CD4-positive, alpha-beta T cell (primary cell): Measurements from ENCODE around the gene PRLH. TPM values are rescaled to one million over a fixed set of nuclear protein-coding genes. Genes with fewer than 3 reads are reported as not detected.

Experiments used
- ATAC-seq: fragments of 200-7000 bp; cut with Tn5 transposase; one replicate; pipeline ENCODE4 v1.10.0; 2022; ENCODE audit warnings: mild to moderate bottlenecking; ENCODE audit not compliant: poor library complexity
- CTCF ChIA-PET: fragments of 350-600 bp; sonication (Branson Sonifier 250); formaldehyde crosslinking; loops from one replicate; lab custom pipeline; 2021; ENCODE audit warnings: antibody characterized with exemption, inconsistent platforms; lab: Charles Lee
- POLR2A ChIA-PET: fragments of 350-600 bp; sonication (Branson Sonifier 250); formaldehyde crosslinking; loops from one replicate; lab custom pipeline; 2021; ENCODE audit warnings: antibody characterized with exemption, inconsistent platforms; lab: Charles Lee
- DNase-seq, 14 experiments: peaks; one replicate each; pipeline ENCODE4 v3.0.0-alpha.2; 2013 to 2020; ENCODE audit warnings: mixed read lengths in 2 of 14
- H3K27ac ChIP-seq, 2 donors: one replicate each; pipeline versions ENCODE4 v1.5.1 to v1.7.0; 2013; ENCODE audit warnings: low read length in 2 of 2, low read depth in 1 of 2, mild to moderate bottlenecking in 1 of 2
- H3K27me3 ChIP-seq, 2 experiments: 1 replicate in 1 of 2; 2 replicates in 1 of 2; pipeline versions ENCODE4 v1.6.1 to v1.7.0; 2013; ENCODE audit warnings: low read length in 2 of 2, control low read depth in 1 of 2, mild to moderate bottlenecking in 1 of 2, moderate library complexity in 1 of 2; ENCODE audit not compliant: insufficient read depth in 2 of 2, control insufficient read depth in 1 of 2
- H3K36me3 ChIP-seq: one replicate; pipeline ENCODE4 v1.6.1; 2013; ENCODE audit warnings: low read length, control low read depth; ENCODE audit not compliant: insufficient read depth
- H3K4me1 ChIP-seq: one replicate; pipeline ENCODE4 v1.6.1; 2013; ENCODE audit warnings: low read length, control low read depth; ENCODE audit not compliant: insufficient read depth
- H3K4me3 ChIP-seq: one replicate; pipeline ENCODE4 v1.5.1; 2013; ENCODE audit warnings: mild to moderate bottlenecking, low read length, moderate library complexity
- H3K9me3 ChIP-seq, 2 experiments: 1 replicate in 1 of 2; 2 replicates in 1 of 2; pipeline versions ENCODE4 v1.6.1 to v1.7.0; 2013; ENCODE audit warnings: low read length in 2 of 2, mild to moderate bottlenecking in 2 of 2, control low read depth in 1 of 2, moderate library complexity in 1 of 2; ENCODE audit not compliant: control insufficient read depth in 1 of 2, insufficient read depth in 1 of 2
- H3K27ac Mint-ChIP-seq: one replicate; pipeline ENCODE4 v1.8.0; 2020; ENCODE audit warnings: mixed read lengths
- H3K27me3 Mint-ChIP-seq: one replicate; pipeline ENCODE4 v1.8.0; 2021; ENCODE audit warnings: mixed read lengths
- H3K36me3 Mint-ChIP-seq: one replicate; pipeline ENCODE4 v1.8.0; 2021; ENCODE audit warnings: low read depth, mixed read lengths
- H3K4me1 Mint-ChIP-seq: one replicate; pipeline ENCODE4 v1.8.0; 2021; ENCODE audit warnings: low read depth, mixed read lengths
- H3K4me3 Mint-ChIP-seq: one replicate; pipeline ENCODE4 v1.8.0; 2020; ENCODE audit warnings: mild to moderate bottlenecking, mixed read lengths
- H3K9me3 Mint-ChIP-seq: one replicate; pipeline ENCODE4 v1.8.0; 2020; ENCODE audit warnings: mixed read lengths
- intact Hi-C, 2 experiments: fragments of 100-400 bp; cut with DNase I in 1 of 2; cut with micrococcal nuclease in 1 of 2; formaldehyde crosslinking; loops; one replicate each; pipeline versions ENCODE4 v1.15.1 to v1.9.0; 2023 to 2025; cut with DNase I, micrococcal nuclease
- total RNA-seq, 174 experiments: library from RNA in 2 of 174; stranded (reverse) in 2 of 174; gene quantifications; one replicate each; pipeline ENCODE4 v1.2.3 and lab custom pipeline; 2021 to 2026
- TF ChIP-seq, protein P1 (sequence below): fragments of 200-600 bp; IDR thresholded peaks from one replicate; pipeline ENCODE4 v1.8.0; 2022; ENCODE audit warnings: antibody characterized with exemption, mild to moderate bottlenecking

The PRLH gene
- total RNA-seq, 2 experiments from 2014 or later = not detected

DNA sequence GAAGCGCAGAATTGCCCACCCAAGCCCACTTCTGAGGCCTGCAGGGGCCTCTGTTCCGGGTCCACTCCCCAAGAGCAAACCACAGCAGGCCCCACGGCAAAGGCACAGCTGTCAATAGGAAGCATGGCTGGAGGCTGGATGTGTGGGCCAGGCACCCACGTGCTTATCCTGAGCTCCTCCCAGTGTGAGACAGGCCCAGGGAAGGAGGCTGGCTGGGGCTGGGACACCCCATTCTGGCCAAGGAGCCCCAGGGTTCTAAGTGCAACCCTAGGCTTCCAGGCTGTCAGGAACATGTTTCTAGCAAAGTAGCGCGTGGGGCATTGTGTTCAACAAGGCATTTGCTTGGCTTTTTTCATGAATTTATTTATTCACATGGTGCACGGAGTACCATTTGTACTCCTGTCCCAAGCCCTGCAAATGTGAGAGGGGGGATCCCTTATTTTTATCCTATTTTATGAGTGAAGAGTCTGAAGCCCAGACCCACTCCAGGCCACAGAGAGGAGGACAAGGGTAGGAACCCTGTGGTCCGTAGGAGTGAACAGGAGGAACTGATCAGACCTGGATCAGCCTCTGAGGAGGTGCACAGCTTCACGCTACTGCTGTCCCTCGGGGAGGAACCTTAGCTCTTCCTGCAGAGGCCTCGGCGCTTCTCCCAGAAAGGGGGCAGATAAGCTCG is 30.3 kb downstream of the PRLH start:
- POLR2A ChIA-PET = no interaction called here
- H3K36me3 ChIP-seq = no peaks in the 10 kb centered on the region
- no peaks in the 10 kb centered on the region for H3K27me3 Mint-ChIP-seq
- H3K27me3 ChIP-seq = no peaks in the 10 kb centered on the region
- ATAC-seq (no peak), DNase-seq (no peak)
- no peaks in the 10 kb centered on the region for H3K36me3 Mint-ChIP-seq
- intact Hi-C loops = no loop called here
- CTCF ChIA-PET = no interaction called here
- H3K4me3 Mint-ChIP-seq = no peak overlapping the region
- no peaks in the 10 kb centered on the region for H3K9me3 Mint-ChIP-seq
- H3K4me1 Mint-ChIP-seq = peaks cover 9% of the 10 kb centered on the region
- no peak overlapping the region for H3K27ac ChIP-seq
- H3K4me3 ChIP-seq = no peak overlapping the region
- H3K9me3 ChIP-seq = no peaks in the 10 kb centered on the region
- H3K4me1 ChIP-seq = peaks cover 6% of the 10 kb centered on the region
- TF ChIP-seq, protein P1, sequence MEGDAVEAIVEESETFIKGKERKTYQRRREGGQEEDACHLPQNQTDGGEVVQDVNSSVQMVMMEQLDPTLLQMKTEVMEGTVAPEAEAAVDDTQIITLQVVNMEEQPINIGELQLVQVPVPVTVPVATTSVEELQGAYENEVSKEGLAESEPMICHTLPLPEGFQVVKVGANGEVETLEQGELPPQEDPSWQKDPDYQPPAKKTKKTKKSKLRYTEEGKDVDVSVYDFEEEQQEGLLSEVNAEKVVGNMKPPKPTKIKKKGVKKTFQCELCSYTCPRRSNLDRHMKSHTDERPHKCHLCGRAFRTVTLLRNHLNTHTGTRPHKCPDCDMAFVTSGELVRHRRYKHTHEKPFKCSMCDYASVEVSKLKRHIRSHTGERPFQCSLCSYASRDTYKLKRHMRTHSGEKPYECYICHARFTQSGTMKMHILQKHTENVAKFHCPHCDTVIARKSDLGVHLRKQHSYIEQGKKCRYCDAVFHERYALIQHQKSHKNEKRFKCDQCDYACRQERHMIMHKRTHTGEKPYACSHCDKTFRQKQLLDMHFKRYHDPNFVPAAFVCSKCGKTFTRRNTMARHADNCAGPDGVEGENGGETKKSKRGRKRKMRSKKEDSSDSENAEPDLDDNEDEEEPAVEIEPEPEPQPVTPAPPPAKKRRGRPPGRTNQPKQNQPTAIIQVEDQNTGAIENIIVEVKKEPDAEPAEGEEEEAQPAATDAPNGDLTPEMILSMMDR = no peak
- no peak overlapping the region for H3K27ac Mint-ChIP-seq

DNA sequence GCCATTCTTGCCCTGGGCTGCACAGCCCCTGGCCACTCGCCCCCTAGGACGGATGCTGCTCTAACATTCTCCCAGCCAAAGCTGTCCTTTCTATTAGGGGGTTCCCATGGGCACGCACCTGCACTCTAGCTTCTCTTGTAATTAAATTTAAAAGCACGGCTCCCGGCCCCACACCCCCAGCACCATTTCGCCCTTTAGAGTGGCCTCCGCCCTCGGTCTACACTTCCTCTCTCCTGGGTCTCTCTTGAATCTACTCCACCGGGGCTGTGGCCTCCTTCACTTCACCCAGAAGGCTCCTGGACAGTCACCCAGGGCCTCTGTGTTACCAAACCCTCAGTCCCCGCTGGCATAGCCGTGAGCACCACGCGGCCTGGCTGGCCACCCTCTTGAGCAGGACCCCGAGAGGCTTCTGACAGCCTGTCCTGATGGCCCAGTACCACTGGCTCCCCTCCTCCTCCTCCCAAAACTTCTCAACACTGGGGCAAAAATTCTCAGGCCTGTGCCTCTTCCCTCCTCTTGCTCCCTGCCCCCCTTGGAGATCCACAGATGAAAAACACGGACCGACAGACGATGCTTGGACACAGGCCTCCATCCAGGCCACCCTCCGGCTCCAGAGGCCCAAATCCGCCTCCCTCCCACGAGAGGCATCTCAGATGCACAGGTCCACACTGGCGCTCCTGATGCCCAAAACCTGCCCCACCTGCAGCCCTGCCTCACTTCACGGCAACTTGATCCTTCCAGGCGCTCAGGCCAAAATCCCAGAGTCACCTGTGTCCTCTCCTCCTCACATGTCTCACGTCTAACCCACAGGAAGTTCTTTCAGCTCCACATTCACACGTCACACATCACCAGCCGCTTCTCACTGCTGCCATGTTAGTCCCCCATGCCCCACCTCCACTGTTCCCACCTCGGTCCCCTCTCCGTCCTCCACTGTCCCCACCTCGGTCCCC is 31.1 kb downstream of the PRLH start:
- ATAC-seq (no peak), DNase-seq (no peak)
- Histone ChIP-seq H3K27ac (no peak overlapping the region), H3K9me3 (no peaks in the 10 kb centered on the region), H3K4me1 (peaks cover 5% of the 10 kb centered on the region), H3K36me3 (no peaks in the 10 kb centered on the region), H3K27me3 (no peaks in the 10 kb centered on the region), H3K4me3 (no peak overlapping the region)
- peaks cover 13% of the 10 kb centered on the region for H3K4me1 Mint-ChIP-seq
- CTCF ChIA-PET = no interaction called here
- no peaks in the 10 kb centered on the region for H3K27me3 Mint-ChIP-seq
- POLR2A ChIA-PET = no interaction called here
- H3K36me3 Mint-ChIP-seq = no peaks in the 10 kb centered on the region
- no peak overlapping the region for H3K27ac Mint-ChIP-seq
- TF ChIP-seq, protein P1 = no peak
- no peaks in the 10 kb centered on the region for H3K9me3 Mint-ChIP-seq
- intact Hi-C loops = no loop called here
- no peak overlapping the region for H3K4me3 Mint-ChIP-seq

DNA sequence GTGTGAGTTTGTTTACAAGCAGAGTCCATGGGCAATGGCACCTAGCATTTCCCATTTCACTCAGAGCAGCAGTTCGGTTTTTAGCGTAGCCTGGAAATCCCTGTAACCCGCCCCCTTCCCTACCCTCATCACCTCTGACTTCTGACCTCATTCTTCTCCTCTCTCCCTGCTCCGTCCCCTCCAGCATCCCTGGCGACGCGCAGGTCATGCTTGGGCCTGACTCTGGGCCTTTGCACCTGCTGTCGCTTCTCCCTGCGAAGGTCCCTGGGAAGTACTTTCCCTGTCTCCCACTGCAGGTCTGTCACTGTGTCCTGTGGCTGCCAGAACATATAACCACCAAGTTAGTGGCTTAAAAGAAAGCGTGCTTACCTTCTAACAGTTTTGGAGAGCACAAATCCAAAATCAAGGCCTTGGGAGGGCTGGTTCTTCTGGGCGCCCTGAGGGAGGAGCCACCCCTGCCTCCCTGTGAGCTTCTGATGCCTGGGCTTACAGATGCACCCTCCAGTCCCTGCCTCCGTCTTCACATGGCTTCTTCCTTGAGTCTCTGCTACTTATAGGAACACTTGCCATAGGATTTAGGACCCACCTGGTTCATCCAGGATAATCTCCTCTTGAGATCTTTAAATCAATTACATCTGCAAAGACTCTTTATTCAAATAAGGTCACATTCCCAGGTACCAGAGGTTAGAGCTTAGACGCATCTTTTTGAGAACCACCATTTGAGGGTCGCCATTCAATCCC is 32.3 kb downstream of the PRLH start:
- ATAC-seq = no peak
- TF ChIP-seq, protein P1 = no peak

More for the DNA sequence above, 32.3 kb downstream of the PRLH start:
- Mint-ChIP-seq H3K27me3 (no peaks in the 10 kb centered on the region), H3K27ac (no peak overlapping the region), H3K4me3 (no peak overlapping the region), H3K36me3 (no peaks in the 10 kb centered on the region), H3K4me1 (peaks cover 24% of the 10 kb centered on the region), H3K9me3 (no peaks in the 10 kb centered on the region)
- ChIA-PET CTCF (interaction anchor here (0.9 kb wide), 1 partner anchor 18 kb away, joined by 3 read pairs; no protein-coding TSS in a partner anchor), POLR2A (no interaction called here)
- H3K4me3 ChIP-seq = no peak overlapping the region
- H3K27me3 ChIP-seq = no peaks in the 10 kb centered on the region
- peaks cover 16% of the 10 kb centered on the region for H3K4me1 ChIP-seq
- H3K27ac ChIP-seq = no peak overlapping the region
- intact Hi-C loops = no loop called here
- no peaks in the 10 kb centered on the region for H3K36me3 ChIP-seq
- H3K9me3 ChIP-seq = no peaks in the 10 kb centered on the region
- no peak for DNase-seq
